A549 (cell line): Measurements from ENCODE around the gene PHB1.

ENCODE experiments used
- BCL3 ChIP-seq: fragments of >200 bp; sonication (Bioruptor Twin); formaldehyde crosslinking; IDR thresholded peaks from 3 replicates; pipeline ENCODE4 v1.6.1; 2016
- CTCF ChIP-seq: fragments of >200 bp; sonication (Bioruptor Twin); formaldehyde crosslinking; IDR thresholded peaks from 3 replicates; pipeline ENCODE4 v1.5.1; 2016
- EHF ChIP-seq: fragments of 250-450 bp; sonication (Bioruptor Pico); IDR thresholded peaks from 2 replicates; pipeline ENCODE4 v1.5.0; 2020; ENCODE audit warnings: mild to moderate bottlenecking
- HES2 ChIP-seq: fragments of >200 bp; sonication (Bioruptor Twin); formaldehyde crosslinking; IDR thresholded peaks from 2 replicates; pipeline ENCODE4 v1.6.1; 2016
- JUNB ChIP-seq: fragments of >200 bp; sonication (Bioruptor Twin); formaldehyde crosslinking; IDR thresholded peaks from 2 replicates; pipeline ENCODE4 v1.6.1; 2016
- KDM5A ChIP-seq: fragments of 200-600 bp; sonication (generic); IDR thresholded peaks from 2 replicates; pipeline ENCODE4 v1.6.1; 2016; ENCODE audit warnings: antibody characterized with exemption, mild to moderate bottlenecking
- MAFK ChIP-seq: fragments of 450-650 bp; IDR thresholded peaks from 2 replicates; pipeline ENCODE4 v1.6.1; 2014; ENCODE audit not compliant: partially characterized antibody
- MYC ChIP-seq: IDR thresholded peaks from 2 replicates; pipeline ENCODE4 v1.6.1; 2012; ENCODE audit warnings: mild to moderate bottlenecking, inconsistent platforms, low read length, improper control_type of control experiment, borderline replicate concordance
- POLR2A ChIP-seq: IDR thresholded peaks from 2 replicates; pipeline ENCODE4 v1.6.1; 2012; ENCODE audit warnings: mild to moderate bottlenecking, low read length
- RCOR1 ChIP-seq: fragments of 150-350 bp; IDR thresholded peaks from 2 replicates; pipeline ENCODE4 v1.6.1; 2014; ENCODE audit warnings: antibody characterized with exemption, low read length, low read depth
- ZFP36 ChIP-seq: fragments of 450-650 bp; IDR thresholded peaks from 2 replicates; pipeline ENCODE4 v1.6.1; 2014; ENCODE audit warnings: borderline replicate concordance; ENCODE audit not compliant: partially characterized antibody
- ZNF302 ChIP-seq: fragments of 250-450 bp; sonication (Bioruptor Pico); IDR thresholded peaks from 2 replicates; pipeline ENCODE4 v1.9.0; 2021; ENCODE audit warnings: inconsistent platforms, mild to moderate bottlenecking, moderate library complexity
- TF ChIP-seq, protein P1 (sequence below): fragments of 450-650 bp; IDR thresholded peaks from 2 replicates; pipeline ENCODE4 v1.6.1; 2014; ENCODE audit warnings: antibody characterized with exemption

DNA sequence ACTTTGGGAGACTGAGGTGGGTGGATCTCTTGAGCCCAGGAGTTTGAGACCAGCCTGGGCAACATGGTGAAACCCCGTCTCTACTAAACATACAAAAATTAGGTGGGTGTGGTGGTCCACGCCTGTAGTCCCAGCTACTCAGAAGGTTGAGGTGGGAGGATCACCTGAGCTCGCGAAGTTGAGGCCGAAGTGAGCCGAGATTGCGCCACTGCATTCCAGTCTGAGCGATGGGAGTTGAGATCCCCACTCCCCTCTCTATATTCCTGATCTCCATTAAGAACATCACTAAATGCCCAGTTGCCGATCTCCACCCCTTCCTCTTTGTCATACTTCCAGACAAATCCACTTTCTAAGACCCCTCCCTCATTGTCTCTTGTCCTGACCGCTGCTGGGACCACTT, 28.3 kb downstream of the PHB1 start:
- TF ChIP-seq POLR2A (no peak), EHF (no peak), ZNF302 (CRISPR knock-in tag) (no peak), HES2 (no peak), RCOR1 (no peak), ZFP36 (no peak), CTCF (no peak), MAFK (no peak), MYC (no peak), KDM5A (no peak), JUNB (no peak), BCL3 (no peak)
- TF ChIP-seq, protein P1, sequence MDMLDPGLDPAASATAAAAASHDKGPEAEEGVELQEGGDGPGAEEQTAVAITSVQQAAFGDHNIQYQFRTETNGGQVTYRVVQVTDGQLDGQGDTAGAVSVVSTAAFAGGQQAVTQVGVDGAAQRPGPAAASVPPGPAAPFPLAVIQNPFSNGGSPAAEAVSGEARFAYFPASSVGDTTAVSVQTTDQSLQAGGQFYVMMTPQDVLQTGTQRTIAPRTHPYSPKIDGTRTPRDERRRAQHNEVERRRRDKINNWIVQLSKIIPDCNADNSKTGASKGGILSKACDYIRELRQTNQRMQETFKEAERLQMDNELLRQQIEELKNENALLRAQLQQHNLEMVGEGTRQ: no peak
